HG03064 (cell line): Measurements from ENCODE around the gene CCDC8.
"Not testable (repeated sequence)": the region's sequence is repeated elsewhere in the genome, so short reads cannot be mapped to it uniquely, and the experiment has no call there.

Experiments
- ATAC-seq: cut with Tn5 transposase; IDR thresholded peaks from one replicate; pipeline ENCODE4 v1.9.1; 2021; ENCODE audit warnings: low read depth; ENCODE audit not compliant: unreplicated experiment

The CCDC8 gene

DNA sequence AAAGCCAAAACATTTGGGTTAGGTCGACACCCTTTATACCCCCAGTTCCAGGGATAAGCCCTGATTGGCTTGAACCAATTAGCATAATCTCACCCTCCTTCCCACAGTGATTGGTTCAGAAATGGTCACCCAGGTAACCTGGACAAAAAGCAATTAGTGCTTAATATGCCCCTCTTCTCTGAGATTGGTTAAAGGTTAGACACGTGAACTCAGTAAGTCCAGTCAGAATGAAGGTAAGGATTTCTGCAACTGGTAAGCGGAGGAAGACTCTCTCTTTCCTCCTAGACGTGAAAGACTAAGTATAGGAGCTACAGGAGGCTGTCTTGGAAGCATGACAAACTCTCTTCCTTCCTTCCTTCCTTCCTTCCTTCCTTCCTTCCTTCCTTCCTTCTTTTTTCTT is 16.6 kb upstream of the CCDC8 start:
- ATAC-seq = no peak

DNA sequence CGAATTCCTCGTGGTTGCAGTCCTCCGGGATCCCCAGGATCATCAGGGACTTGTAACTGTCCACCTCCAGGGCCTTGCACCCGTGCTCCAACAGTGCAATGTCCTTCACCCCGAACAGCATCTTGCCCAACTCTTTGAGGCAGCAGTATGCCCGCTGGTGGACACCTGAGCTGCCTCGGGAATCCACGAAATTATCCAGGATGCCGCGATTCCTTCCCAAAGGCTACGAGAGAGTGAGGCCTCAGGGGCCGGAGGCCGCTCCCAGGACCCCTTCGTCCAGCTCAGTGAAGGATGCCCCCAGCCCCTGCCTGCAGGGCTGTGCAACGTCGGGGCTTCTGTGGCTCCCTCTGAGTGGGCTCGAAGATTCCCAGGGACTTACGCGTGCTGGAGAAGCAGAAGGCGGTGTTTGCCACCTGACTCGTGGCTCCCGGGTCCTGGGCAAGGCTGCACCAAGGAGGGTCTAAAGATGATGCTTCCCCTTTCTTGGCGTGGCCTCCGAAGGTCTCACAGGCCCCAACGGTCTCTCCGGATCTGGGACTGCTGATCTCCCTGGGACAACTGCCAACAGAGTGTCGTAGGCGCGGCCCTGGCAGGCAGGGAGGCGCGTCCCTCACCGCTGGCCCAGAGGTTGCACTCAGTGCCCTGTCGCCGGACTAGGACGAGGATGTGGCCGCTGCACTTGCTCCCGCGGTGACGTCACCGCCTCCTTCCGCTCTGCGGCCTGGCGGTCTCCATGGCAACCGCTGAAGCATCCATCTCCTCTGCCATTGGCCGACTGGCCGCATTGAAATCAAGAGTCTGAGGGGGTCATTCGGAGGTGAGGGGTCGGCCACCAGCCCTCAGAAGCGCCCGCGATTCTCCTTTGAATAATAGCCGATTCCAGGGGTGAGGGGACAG is 15.1 kb upstream of the CCDC8 start, which contains the start of gene PNMA8C:
PNMA8C (minus strand) TSS at position 698 of the 897 bp plus-strand sequence; CDS start at position 121, 577 bp downstream.
- ATAC-seq = no peak

DNA sequence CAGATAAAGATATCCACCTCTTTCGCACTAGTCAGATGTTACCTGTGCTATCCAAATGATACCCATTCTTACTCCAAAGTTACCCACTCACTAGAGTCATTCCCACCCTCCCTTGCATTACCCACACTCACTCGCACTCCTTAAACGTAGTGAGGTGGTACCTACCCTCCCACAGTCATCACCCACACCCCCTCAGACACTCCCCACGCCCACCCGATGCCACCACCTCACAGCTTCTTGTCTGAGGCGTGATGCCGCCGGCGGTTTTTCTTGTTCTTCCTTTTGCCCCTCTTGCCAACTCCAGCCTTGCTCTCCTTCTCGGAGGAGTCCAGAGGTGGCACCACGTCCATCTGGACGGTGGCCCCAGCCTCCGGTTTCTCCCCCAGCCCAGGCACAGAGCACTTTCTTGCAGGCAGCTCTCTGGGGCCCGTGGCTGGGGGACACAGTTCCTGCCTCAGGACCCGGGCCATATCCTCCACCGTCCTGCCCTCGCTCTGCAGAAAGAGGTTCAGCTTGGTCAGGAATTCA is 14.2 kb upstream of the CCDC8 start:
- no peak for ATAC-seq

DNA sequence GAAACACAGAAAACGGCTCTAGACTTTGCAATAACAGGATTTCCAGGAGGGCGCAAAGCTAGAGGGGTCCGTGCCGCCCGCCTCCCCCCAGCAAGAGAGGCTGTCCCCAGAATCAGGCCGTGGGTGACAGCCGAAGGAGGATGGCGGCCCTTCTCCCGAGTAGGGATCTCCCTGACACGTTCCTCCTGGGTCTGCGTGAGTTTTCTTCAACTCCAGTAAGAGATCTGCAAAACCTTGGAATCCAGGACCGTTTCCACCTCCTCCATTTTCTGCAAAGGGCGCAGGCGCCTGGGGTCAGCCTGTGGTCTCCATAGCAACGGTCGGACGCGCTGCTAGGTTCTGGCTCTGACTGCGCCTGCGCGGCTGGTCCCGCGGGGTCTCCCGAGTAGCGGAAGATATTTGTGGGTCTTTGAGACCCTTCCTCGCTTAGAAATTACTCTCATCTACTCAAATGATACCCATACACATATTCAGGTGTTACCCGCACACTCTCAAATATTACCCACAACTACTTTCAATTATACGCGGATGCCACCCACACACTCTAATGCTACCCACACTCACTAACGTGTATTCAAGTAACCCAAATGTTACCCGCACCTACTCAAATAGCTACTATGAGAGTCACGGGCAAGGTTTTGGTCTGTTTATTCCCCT is 13.3 kb upstream of the CCDC8 start:
- ATAC-seq = no peak

DNA sequence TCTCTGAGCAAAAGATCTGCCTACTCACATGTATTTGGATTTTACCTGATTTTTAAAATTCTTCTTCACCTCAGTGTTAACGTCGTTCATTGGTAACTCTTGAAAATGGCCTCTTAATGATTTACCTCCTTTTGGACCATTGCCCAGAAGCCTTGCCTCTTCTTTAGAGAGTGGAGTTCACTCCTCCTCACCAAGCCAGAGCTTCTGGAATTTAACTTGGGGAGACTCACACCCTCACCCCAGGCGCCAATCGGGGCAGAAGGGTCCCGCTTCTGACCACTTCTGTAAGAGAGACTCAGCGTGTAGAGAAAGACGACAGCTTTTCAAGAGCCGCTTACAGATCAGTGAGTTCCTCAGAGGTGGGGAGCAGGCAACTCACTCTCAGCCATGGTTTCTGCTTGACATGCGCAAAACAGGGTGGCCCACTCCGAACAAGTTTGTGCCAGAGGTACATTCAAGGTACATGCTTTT is 12.7 kb upstream of the CCDC8 start:
- ATAC-seq = no peak

DNA sequence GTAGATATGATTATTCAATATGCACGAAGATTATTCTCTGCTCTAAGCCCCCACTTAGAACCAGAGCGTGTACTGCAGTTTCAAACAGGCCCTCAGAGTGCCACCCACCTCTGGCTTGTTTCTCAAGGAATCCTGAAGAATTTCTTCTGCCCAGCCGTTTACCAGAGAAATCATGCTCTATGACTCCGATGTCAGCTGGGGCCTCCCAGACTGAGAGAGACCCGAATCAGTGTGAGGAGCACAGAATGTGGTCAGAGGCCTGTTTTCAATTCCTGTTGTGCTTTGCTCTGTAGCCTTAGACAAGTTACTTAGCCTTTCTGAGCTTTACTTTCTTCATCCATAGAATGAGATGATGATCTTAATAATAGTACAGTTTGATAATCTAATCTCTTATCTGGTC is 9.8 kb upstream of the CCDC8 start:
- no peak for ATAC-seq

DNA sequence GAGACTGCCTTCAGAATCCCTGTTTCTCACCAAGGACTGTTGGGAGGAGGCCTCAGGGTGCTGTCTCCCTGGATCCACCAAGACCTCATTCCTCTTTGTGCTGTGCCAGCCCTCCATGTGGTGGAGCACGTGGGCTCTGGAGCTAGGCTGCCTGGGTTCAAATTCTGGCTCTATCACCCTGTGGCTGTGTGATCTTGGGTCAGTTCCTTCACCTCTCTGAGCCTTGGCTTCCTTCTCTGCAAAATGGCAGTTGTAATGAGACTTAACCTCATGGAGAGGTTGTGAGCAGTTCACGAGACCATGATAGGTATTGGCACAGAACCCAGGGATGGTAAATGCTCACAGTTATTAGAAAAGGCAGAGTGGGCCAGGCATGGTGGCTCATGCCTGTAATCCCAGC is 9.0 kb upstream of the CCDC8 start:
- ATAC-seq = no peak

DNA sequence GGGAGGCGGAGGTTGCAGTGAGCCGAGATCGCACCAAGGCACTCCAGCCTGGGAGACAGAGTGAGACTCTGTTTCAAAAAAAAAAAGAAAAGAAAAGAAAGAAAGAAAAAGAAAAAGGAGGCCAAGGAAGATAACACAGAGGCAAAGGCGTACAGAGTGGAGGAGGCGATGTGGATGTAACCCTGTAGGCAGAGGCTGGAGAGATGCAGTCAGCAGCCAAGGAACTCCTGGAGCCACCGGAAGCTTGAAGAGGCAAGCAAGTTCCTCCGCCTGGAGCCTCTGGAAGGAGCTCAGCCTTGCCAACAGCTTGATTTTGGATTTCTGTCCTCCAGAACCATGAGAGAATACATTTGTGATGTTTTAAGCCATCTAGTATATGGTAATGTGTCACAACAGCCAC is 6.7 kb upstream of the CCDC8 start:
- no peak for ATAC-seq

DNA sequence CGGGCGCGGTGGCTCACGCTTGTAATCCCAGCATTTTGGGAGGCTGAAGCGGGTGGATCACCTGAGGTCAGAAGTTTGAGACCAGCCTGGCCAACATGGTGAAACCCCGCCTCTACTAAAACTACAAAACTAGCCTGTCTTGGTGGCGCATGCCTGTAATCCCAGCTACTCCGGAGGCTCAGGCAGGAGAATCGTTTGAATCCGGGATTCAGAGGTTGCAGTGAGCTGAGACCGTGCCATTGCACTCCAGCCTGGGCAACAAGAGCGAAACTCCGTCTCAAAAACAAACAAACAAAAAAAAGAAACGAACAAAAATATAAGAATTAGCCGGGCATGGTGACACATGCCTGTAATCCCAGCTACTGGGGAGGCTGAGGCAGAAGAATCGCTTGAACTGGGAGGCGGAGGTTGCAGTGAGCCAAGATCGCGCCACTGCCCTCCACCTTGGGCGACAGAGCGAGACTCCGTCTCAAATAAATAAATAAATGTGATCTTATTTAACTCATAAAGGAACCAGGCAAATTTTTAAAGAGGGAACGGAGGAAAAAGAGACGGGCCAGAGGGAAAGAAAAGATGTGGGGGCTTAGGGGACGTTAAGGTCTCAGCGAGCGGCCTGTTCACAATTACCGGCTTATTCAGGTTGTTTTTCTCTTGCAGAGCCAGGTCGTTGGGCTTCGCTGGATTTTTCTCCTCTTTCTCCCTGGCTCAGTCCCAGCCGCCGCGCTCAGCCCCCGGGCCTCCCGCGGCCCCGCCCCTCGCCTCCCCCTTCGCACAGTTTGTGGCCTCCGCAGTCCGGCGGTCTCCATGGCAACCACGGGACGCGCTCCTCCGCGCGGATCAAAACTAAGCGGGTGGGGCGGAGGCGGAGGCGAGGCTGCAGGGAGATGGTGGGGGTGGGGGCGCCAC is 2.7 kb upstream of the CCDC8 start:
- not testable (repeated sequence) for ATAC-seq

DNA sequence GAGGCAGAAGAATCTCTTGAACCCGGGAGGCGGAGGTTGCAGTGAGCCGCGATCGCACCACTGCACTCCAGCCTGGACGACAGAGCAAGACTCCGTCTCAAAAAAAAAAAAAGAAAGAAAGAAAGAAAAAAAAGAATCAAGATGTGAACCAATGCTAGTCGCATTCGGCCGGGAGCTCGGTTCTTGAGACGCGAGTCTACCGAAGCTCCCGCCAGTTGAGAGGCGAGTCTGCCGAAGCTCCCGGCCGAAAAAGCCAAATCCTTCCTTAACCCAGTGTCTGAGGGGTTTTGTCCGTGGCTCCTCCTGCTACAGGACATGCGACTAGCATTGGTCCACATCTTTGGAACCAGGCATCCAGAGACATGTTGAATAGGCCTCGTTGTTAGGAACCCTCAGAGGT is 1.5 kb upstream of the CCDC8 start:
- ATAC-seq = not testable (repeated sequence)

DNA sequence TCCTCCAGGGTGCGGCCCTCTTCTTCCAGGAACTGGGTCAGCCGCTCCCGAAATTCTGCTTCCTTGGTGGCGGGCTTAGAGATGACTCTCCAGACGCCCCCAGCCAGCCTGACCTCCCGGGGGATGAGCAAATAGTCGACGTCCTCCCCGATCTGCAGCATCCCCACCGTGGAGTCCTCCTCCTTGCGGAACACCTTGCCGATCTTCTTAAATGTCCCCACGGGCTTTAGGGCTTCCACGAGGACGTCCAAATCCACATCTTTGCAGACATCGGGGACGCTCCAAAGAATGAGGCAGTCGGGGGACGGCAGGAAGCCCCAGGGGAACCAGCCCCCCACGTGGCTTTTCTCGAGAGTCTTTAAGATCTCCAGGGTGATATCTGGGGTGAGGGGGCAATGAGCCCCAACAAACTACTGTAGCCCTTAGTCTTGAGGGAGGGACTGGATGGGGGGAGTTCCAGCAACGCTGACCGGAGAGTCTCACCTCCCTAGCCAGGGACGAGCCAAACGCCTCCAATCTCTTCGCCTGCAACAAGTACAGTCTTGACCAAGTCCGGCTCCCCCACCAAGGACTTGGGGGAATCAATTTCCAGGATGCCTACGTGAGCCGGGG is 608 bp downstream of the CCDC8 start:
- ATAC-seq = no peak

DNA sequence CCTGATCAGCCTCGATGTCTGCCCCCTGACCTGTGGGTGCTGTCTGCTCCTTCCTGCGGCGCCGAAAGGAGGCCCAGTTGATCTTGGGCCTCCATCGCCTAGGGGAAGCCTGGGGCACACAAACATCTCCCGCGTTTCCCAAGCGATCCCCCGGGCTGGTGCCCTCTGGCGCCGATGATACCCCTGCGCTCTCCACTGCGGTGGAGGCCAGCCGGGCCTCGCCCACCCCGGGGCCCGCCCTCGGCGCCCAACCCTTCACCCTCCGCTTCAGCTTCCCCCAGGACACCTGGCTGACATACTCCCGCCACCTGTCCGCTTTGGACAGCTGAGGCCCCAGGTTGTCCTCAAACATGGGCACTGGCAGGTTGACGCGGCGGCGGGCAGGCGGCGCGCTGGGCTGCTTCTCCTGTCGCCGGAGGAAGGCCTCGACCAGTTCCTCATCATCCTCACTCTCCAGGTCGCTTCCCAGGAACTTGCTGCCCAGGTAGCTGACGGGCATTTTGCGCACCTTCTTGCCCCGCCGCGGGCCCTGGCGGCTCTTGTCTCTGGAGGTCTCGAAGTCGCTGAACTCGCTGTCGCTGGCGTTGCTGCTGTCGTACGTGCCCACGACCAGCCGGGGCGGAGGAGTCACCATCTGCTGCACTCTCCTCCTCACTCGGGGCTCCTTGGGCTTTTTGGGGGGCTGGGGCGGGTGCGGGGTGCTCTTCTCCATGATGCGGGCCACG is 1.3 kb downstream of the CCDC8 start:
- no peak for ATAC-seq

DNA sequence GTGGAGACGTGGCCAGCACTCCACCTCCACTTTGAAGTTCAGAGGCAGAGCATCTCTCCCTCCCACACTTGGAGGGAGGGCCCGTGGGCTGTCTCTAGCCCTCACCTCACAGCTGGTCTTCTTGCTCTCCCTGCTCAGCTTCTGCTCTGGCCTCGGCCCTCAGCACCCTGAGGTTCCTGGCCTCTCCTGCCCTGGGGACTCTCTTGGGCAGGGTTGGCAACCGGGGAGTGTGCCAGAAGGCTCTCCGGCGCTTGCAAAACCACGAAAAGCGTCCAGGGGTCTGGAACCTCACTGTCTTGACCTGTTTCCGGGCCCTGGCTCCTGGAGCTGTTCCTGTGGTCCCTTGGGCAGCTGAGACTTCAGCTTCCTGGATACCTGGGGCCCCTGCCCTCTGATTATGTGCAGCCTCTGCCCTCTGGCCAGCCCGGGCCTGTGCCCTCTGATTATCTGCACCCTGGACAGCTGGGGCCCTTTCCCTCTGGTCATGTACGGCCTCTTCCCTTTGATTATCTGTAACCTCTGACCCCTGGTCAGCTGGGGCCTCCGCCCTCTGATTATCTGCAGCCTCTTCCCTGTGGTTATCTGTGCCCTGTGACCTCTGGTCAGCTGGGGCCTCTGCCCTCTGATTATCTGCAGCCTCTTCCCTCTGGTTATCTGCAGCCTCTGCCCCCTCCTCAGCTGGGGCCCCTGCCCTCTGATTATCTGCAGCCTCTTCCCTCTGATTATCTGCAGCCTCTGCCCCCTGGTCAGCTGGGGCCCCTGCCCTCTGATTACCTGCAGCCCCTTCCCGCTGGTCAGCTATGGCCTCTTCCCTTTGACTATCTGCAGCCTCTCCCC is 2.1 kb downstream of the CCDC8 start:
- no peak for ATAC-seq

DNA sequence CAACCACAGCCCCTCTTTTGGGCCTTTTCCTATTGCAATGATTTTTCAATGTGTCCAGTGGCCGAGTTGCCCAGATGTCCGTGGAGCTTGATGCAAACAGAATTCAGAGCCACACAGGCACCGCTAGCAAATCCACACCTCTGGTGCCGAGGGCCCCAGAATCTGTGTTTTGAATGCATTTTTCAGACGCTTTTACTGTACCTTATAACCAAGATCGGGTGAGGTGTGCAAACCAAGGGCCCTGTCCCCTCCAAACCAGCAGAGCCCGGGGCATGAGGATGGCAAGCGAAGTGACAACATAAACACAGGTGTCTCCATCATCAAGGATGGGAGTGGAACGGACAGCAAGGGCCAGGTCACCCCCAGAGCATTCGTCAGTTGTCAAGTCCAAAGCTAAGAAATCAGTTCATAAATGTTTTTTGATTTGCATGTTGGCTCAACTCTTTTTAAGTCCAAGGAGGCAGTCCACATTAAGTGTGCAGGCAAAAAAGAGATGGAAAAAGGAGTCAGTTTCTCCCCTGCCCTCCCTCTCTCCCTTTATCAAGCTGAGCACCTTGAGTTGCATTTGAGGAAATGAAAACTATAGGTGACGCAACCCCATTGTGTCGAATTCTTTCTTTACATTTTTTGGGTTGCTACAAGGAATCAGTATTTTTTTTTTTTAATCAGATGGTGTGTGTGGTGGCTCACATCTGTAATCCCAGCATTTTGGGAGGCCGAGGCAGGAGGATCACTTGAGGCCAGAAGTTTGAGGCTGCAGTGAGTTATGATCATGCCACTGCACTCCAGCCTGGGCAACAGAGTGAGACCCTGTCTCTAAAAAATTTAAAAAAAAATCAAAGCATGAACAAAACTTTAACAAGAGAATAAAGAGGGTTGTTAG is 2.9 kb downstream of the CCDC8 start:
- ATAC-seq = no peak

DNA sequence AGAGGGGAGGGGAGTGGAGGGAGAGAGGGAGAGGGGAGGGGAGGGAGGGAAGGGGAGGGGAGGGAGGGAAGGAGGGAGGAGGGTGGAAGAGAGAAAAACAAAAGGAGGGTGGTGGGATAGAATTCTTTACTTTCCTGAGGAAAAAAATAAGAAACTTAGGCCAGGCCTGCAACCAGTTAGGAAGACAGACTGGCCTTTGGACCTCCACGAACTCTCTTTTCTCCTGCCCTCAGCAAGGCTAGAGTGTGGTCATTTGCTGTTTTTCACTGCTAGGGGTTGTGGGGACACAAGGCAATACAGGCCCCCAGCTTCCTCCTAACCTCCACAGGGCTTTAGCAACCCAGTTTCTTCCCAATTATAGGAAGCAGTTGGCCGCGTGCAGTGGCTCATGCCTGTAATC is 4.2 kb downstream of the CCDC8 start:
- ATAC-seq = no peak

DNA sequence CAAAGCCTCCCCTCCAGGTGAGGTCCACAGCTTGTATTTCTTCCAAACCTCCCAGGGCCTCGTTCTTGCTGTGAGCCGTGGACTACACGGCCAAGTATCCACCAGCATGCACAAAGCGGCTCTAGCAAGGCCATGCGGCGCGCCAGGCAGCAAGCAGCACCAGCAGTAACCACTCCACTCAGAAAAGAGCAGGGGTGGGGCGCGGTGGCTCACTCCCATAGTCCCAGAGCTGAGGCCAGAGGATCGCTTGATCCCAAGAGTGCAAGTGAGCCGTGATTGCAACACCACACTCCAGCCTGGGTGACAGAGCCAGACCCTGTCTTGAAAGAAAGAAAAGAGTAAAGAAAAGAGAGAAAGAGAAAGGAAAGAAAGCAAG is 4.7 kb downstream of the CCDC8 start:
- ATAC-seq = no peak

DNA sequence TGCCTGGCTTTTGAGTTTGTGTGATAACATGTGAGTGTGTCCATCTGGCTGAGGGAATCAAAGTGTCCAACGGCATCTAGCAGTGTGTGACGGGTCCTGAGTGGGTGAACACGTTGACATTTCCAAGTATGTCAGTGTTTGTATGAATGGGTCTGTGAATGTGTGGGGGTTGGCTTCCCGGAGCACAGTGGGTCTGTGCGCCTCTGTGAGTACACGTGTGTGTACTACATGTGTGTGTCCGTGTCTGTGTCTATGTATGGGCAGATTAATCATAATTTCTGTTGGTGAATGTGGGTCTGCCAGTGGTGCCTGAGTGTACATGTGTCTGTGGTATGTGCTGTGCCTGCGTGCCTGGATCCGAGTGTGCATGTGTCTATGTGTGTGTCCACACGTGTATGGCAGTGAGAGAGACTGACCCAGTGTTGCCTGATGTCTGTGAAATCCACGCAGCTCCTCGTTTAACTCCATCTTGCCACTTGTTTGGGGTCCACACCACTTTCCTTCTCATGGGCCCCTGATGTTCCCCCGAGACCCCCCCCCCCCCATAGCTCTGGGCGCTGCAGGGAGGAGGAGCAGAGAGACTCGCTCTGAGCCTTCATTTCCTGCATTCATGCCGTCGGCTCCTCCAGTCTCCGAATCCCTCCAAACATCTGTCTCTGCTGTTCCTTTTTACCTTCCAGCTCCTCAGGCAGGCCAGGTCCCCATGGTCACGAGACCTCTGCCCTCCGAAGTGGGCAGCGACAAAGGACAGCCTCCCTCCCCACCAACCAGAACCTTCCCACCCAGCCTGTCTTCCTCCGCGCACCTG is 5.3 kb downstream of the CCDC8 start:
- no peak for ATAC-seq
